ENCODE results near the gene TRIP10. TPM values are rescaled to one million over a fixed set of nuclear protein-coding genes. Genes with fewer than 3 reads are reported as not detected.
A peak's percentile ranks its signal among the peaks of the same experiment; 100 is the strongest.

Gene TRIP10
- total and polyA plus RNA-seq, 2 of the 13 experiments (the other 11 are each of a cell fraction or from before 2014, with no cell fraction given), result 32.5 to 33.2 TPM

GRCh38 chr19:6720369-6721137 is 18.9 kb upstream of the TRIP10 start, which contains the start of gene C3 (continued):
- TF ChIP-seq KAT7 (CRISPR knock-in tag; IDR thresholded peaks at IDR 0.05; ENCODE audit: borderline replicate concordance) (no peak), JUND (CRISPR knock-in tag; IDR thresholded peaks at IDR 0.05) (peak; percentile 81; the same call in 1 of the 2 replicates), PAX8 (CRISPR knock-in tag; IDR thresholded peaks at IDR 0.05; ENCODE audit: borderline replicate concordance) (no peak), ZNF552 (CRISPR knock-in tag; IDR thresholded peaks at IDR 0.05; ENCODE audit: borderline replicate concordance) (peak; percentile 90), ZNF761 (CRISPR knock-in tag; conservative IDR thresholded peaks at IDR 0.05) (no peak; the same call in 1 of the 2 replicates), ZNF891 (CRISPR knock-in tag; IDR thresholded peaks at IDR 0.05) (peak; percentile 66; the same call in 1 of the 2 replicates), NR1H2 (CRISPR knock-in tag; IDR thresholded peaks at IDR 0.05; ENCODE audit: borderline replicate concordance, low read depth) (peak; percentile 90), ZNF460 (CRISPR knock-in tag; IDR thresholded peaks at IDR 0.05; ENCODE audit: borderline replicate concordance) (peak; percentile 60; the same call in 1 of the 2 replicates), FIP1L1 (IDR thresholded peaks at IDR 0.05; ENCODE audit: borderline replicate concordance, insufficient read depth, low read depth, low read length) (no peak), GFI1 (CRISPR knock-in tag; IDR thresholded peaks at IDR 0.05; ENCODE audit: borderline replicate concordance) (peak; percentile 83), ZNF143 (CRISPR knock-in tag; IDR thresholded peaks at IDR 0.05) (no peak), ZKSCAN8 (CRISPR knock-in tag; IDR thresholded peaks at IDR 0.05; ENCODE audit: borderline replicate concordance) (peak; percentile 71; the same call in 1 of the 2 replicates), ZFAT (CRISPR knock-in tag; conservative IDR thresholded peaks at IDR 0.05) (no peak), HNRNPL (IDR thresholded peaks at IDR 0.05; ENCODE audit: low read depth, low read length) (0 out of 2 replicates have a peak, but pooled peaks have one; percentile 29), ZNF563 (CRISPR knock-in tag; IDR thresholded peaks at IDR 0.05) (peak; percentile 74; the same call in 1 of the 2 replicates), TERF1 (CRISPR knock-in tag; IDR thresholded peaks at IDR 0.05) (no peak), ZFP41 (CRISPR knock-in tag; IDR thresholded peaks at IDR 0.05; ENCODE audit: borderline replicate concordance) (no peak; the same call in 1 of the 2 replicates), ZNF484 (CRISPR knock-in tag; IDR thresholded peaks at IDR 0.05; ENCODE audit: borderline replicate concordance, low read depth) (no peak; the same call in 1 of the 2 replicates), ZNF17 (CRISPR knock-in tag; IDR thresholded peaks at IDR 0.05) (no peak), TIGD3 (CRISPR knock-in tag; IDR thresholded peaks at IDR 0.05; ENCODE audit: borderline replicate concordance) (no peak), REXO4 (CRISPR knock-in tag; IDR thresholded peaks at IDR 0.05; ENCODE audit: borderline replicate concordance) (no peak), ATF4 (CRISPR knock-in tag; IDR thresholded peaks at IDR 0.05) (0 out of 4 replicates have a peak, but pooled peaks of 1 of the 2 experiments have one; percentile 45), HINFP (CRISPR knock-in tag; IDR thresholded peaks at IDR 0.05; ENCODE audit: low read depth) (peak; percentile 58; the same call in 1 of the 2 replicates), CEBPB (IDR thresholded peaks at IDR 0.05; ENCODE audit: borderline replicate concordance, low read depth, low read length) (peak; percentile 94)

Data from HepG2 (cell line).